PC-9 (cell line): Measurements from ENCODE around the gene UST.
"Not testable (repeated sequence)": the region's sequence is repeated elsewhere in the genome, so short reads cannot be mapped to it uniquely, and the experiment has no call there.

Source experiments
- CTCF ChIP-seq: fragments of 200-600 bp; sonication (generic); conservative IDR thresholded peaks from 2 replicates; pipeline ENCODE4 v1.6.1; 2017; ENCODE audit warnings: mixed run types, antibody characterized with exemption, mild to moderate bottlenecking, moderate library complexity
- EZH2 ChIP-seq: fragments of 200-600 bp; sonication (generic); IDR thresholded peaks from 2 replicates; pipeline ENCODE4 v1.8.0; 2017; ENCODE audit warnings: antibody characterized with exemption, low read depth

GRCh38 chr6:148916485-148916884 is 169.7 kb downstream of the UST start:
- not testable (repeated sequence) for TF ChIP-seq EZH2, CTCF
